T-helper 17 cell (primary cell): ENCODE results near the gene KIF18B. TPM values are rescaled to one million over a fixed set of nuclear protein-coding genes. Genes with fewer than 3 reads are reported as not detected.
"Not testable (repeated sequence)": the region's sequence is repeated elsewhere in the genome, so short reads cannot be mapped to it uniquely, and the experiment has no call there.

ENCODE experiments used
- ATAC-seq: fragments of 150-1000 bp; cut with Tn5 transposase; 2 replicates; pipeline ENCODE4 v1.10.0; 2021; ENCODE audit warnings: mild to moderate bottlenecking, moderate library complexity
- DNase-seq, 3 donors: peaks; one replicate each; pipeline versions ENCODE4 v3.0.0 to v3.0.0-alpha.2; 2020 to 2021
- H3K9me3 ChIP-seq: one replicate; pipeline ENCODE4 v1.7.0; 2013; ENCODE audit warnings: low read length, mild to moderate bottlenecking; ENCODE audit not compliant: control insufficient read depth, poor library complexity, severe bottlenecking
- H3K27ac Mint-ChIP-seq: one replicate; pipeline ENCODE4 v1.8.0; 2022; ENCODE audit warnings: mild to moderate bottlenecking, moderate library complexity, mixed read lengths
- H3K27me3 Mint-ChIP-seq: one replicate; pipeline ENCODE4 v1.8.0; 2022; ENCODE audit warnings: mixed read lengths
- H3K36me3 Mint-ChIP-seq: one replicate; pipeline ENCODE4 v1.8.0; 2022; ENCODE audit warnings: low read depth, mixed read lengths
- H3K4me1 Mint-ChIP-seq: one replicate; pipeline ENCODE4 v1.8.0; 2022; ENCODE audit warnings: mild to moderate bottlenecking, mixed read lengths
- H3K4me3 Mint-ChIP-seq: one replicate; pipeline ENCODE4 v1.8.0; 2022; ENCODE audit warnings: mild to moderate bottlenecking, moderate library complexity, mixed read lengths
- total RNA-seq, 4 donors: library from RNA in 2 of 4; stranded (reverse) in 2 of 4; gene quantifications; one replicate each; pipeline ENCODE4 v1.2.3 and lab custom pipeline; 2022 to 2026

KIF18B gene
- total RNA-seq, 2 donors from 2014 or later = 0.08 TPM; not detected in 1

GRCh38 chr17:44966348-44967025, 18.9 kb upstream of the KIF18B start:
- Mint-ChIP-seq H3K4me3 (peak overlapping the region; percentile 63), H3K4me1 (peaks cover 15% of the 10 kb centered on the region), H3K27ac (no peak overlapping the region), H3K27me3 (peaks cover 59% of the 10 kb centered on the region), H3K36me3 (peaks cover 4% of the 10 kb centered on the region)
- DNase-seq = no peak
- no peak for ATAC-seq
- no peaks in the 10 kb centered on the region for H3K9me3 ChIP-seq

GRCh38 chr17:44965481-44966234, 18.1 kb upstream of the KIF18B start:
- peaks cover 4% of the 10 kb centered on the region for H3K36me3 Mint-ChIP-seq
- ATAC-seq (no peak), DNase-seq (no peak)
- H3K27ac Mint-ChIP-seq = no peak overlapping the region
- peak overlapping the region; percentile 39 for H3K4me3 Mint-ChIP-seq
- peaks cover 67% of the 10 kb centered on the region for H3K27me3 Mint-ChIP-seq
- peaks cover 15% of the 10 kb centered on the region for H3K4me1 Mint-ChIP-seq
- no peaks in the 10 kb centered on the region for H3K9me3 ChIP-seq

DNA sequence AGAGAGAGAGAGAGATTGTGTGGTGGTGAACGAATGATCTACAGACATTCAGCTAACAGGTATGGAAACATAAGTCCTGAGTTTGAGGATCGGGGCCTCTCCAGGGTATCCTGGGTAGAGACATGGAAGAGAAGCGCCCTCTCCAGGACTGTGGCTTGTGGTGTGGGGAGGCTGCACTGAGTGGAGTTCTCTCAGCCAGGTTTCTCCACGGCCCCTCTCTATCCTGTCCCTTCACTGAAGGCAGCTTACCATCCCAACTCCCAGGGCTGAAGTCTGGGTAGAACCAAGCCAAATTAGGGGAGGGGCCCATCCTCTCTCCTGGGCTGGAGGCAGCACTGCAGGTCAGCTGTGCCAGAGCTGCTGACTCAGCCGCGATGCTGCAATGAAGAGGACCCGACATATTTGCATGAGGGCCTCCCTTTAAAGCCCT, 14.4 kb upstream of the KIF18B start:
- peaks cover 76% of the 10 kb centered on the region for H3K27me3 Mint-ChIP-seq
- peaks cover 4% of the 10 kb centered on the region for H3K36me3 Mint-ChIP-seq
- no peak overlapping the region for H3K27ac Mint-ChIP-seq
- no peaks in the 10 kb centered on the region for H3K9me3 ChIP-seq
- DNase-seq = no peak
- ATAC-seq = no peak
- no peak overlapping the region for H3K4me3 Mint-ChIP-seq
- peaks cover 2% of the 10 kb centered on the region for H3K4me1 Mint-ChIP-seq

GRCh38 chr17:44960691-44961090, 13.1 kb upstream of the KIF18B start:
- DNase-seq = no peak
- Mint-ChIP-seq H3K27me3 (peaks cover 79% of the 10 kb centered on the region), H3K4me3 (no peak overlapping the region), H3K36me3 (peaks cover 1% of the 10 kb centered on the region), H3K27ac (no peak overlapping the region), H3K4me1 (no peaks in the 10 kb centered on the region)
- H3K9me3 ChIP-seq = no peaks in the 10 kb centered on the region
- no peak for ATAC-seq

DNA sequence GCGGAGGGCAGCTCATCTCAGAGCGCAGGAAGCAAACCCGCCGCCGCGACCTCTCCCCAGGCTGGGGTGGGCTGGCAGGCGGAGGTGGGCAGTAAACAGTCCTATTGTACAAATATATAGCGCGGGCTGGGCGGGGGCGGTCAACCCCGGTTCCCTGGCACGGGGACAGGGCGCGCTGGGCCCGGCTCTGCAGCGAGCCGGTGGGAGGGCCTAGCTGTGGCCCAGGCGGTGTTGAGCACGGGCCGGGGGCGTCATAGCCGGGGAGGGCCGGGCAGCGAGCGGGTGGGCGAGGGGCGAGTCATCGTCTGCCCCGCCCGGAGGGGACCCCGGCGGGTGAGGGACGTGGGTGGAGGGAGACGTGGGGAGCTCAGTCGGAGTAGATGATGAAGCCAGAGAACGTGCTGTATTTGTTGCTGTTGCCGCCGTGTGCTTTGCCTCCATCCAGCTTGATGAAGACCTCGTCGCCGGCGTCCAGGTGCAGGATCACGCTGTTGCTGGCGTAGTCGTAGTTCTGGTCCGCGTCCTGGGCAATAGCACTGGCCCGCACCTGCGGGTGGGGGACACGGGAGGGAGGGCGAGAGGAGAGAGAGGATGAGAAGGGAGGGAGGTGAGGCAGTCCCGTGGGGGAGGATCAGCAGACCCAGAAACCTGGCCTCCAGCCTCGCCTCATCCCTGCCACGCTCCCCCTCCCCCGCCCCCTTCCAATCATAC, 12.4 kb upstream of the KIF18B start:
- peaks cover 72% of the 10 kb centered on the region for H3K27me3 Mint-ChIP-seq
- DNase-seq (no peak), ATAC-seq (no peak)
- no peaks in the 10 kb centered on the region for H3K4me1 Mint-ChIP-seq
- H3K27ac Mint-ChIP-seq = no peak overlapping the region
- no peak overlapping the region for H3K4me3 Mint-ChIP-seq
- no peaks in the 10 kb centered on the region for H3K9me3 ChIP-seq
- H3K36me3 Mint-ChIP-seq = no peaks in the 10 kb centered on the region

- Mint-ChIP-seq H3K4me1 (peaks cover under 1% of the 10 kb centered on the region), H3K27me3 (peaks cover 47% of the 10 kb centered on the region), H3K27ac (no peak overlapping the region), H3K36me3 (no peaks in the 10 kb centered on the region), H3K4me3 (no peak overlapping the region)
- DNase-seq (no peak), ATAC-seq (no peak)
- no peaks in the 10 kb centered on the region for H3K9me3 ChIP-seq
Measured at GRCh38 chr17:44956998-44957981, 9.7 kb upstream of the KIF18B start.

GRCh38 chr17:44955674-44956425, 8.3 kb upstream of the KIF18B start:
- Mint-ChIP-seq H3K27ac (no peak overlapping the region), H3K4me3 (no peak overlapping the region), H3K36me3 (no peaks in the 10 kb centered on the region), H3K27me3 (peaks cover 40% of the 10 kb centered on the region), H3K4me1 (peaks cover 4% of the 10 kb centered on the region)
- no peak for ATAC-seq
- no peak for DNase-seq
- no peaks in the 10 kb centered on the region for H3K9me3 ChIP-seq

DNA sequence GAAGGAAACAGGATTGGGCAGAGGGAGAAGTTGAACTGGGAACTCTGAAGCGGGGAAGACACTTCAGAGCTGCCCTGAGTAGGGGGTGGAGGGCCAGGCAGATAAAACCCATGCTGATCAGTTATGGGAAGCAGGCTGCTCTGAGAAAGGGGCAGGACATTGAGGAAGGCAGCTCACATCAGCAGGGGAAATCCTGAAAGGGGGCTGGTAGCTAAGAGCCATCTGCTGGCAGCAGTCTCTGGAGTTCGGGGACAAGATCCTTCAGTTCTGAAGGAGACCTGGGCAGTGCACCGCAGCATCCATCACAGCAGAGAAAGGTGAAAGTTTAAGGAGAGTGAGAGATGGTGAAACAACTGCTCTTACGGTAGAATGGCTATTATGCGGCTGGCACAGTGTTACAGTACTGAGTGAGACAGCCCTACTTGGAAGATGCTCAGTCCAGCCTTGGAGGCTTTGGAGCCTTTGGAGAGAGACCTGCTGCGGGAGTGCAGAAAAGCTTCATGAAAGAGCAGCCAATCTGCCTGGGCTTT, 5.4 kb upstream of the KIF18B start:
- no peak for DNase-seq
- no peaks in the 10 kb centered on the region for H3K36me3 Mint-ChIP-seq
- H3K4me3 Mint-ChIP-seq = no peak overlapping the region
- peaks cover 10% of the 10 kb centered on the region for H3K4me1 Mint-ChIP-seq
- no peaks in the 10 kb centered on the region for H3K9me3 ChIP-seq
- H3K27ac Mint-ChIP-seq = no peak overlapping the region
- ATAC-seq = no peak
- H3K27me3 Mint-ChIP-seq = peaks cover 23% of the 10 kb centered on the region

DNA sequence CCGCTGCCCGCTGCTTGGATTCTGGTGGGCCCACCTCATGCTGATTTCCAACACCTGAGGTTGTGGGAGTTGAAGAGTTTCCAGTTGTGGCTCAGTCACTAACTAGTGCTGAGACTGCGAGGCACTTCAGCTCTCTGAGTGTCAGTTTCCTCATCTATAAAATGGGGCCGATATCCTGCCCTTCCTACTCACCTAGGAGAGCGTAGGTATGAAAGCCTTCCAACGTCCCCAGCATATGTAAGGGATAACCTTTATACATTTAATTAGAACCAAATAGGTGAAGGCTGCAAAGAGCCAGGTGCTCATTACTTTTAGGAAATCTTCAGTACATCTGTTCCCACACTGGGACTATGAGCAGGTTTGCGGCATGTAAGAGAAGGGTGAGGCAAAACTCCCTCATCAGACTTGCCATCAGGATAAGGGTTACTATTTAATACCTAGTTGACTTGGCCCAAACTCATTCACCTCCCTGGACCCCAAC, 782 bp upstream of the KIF18B start:
- Mint-ChIP-seq H3K27ac (peak overlapping the region; percentile 77), H3K4me3 (peak overlapping the region; percentile 93), H3K27me3 (peaks cover 6% of the 10 kb centered on the region), H3K36me3 (no peaks in the 10 kb centered on the region), H3K4me1 (peaks cover 13% of the 10 kb centered on the region)
- no peaks in the 10 kb centered on the region for H3K9me3 ChIP-seq
- DNase-seq (no peak), ATAC-seq (no peak)

DNA sequence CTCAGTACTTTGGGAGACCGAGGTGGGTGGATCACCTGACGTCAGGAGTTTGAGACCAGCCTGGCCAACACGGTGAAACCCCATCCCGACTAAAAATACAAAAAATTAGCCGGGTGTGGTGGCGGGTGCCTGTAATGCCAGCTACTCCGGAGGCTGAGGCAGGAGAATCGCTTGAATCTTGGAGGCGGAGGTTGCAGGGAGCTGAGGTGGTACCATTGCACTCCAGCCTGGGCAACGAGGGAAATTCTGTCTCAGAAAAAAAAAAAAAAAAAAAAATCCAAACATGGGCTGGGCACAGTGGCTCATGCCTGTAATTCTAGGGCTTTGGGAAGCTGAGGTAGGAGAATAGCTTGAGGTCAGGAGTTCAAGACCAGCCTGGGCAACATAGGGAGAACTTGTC, 1.9 kb downstream of the KIF18B start:
- not testable (repeated sequence) for H3K27ac Mint-ChIP-seq, H3K9me3 ChIP-seq, H3K4me3 Mint-ChIP-seq, DNase-seq, H3K36me3 Mint-ChIP-seq, H3K27me3 Mint-ChIP-seq, ATAC-seq
- peaks cover 13% of the 10 kb centered on the region for H3K4me1 Mint-ChIP-seq

DNA sequence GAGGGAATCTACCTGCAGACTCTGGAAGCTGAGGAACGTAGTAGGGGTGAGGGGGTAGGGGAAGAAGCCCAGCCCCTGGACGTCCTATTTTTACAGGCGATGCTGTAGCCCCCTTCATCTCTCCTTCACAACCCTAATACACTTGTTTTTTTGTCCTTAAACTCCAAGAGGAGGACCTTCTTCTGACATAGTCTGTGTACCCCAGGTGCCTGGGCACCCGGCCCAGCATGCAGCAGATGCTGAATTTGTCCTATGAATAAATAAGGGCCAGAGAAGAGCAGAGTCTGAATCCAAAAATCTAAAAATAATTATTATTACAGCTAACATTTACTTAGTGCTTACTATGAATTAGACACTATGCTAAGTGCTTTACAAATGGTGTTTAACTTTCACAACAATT, 5.1 kb downstream of the KIF18B start:
- Mint-ChIP-seq H3K36me3 (no peaks in the 10 kb centered on the region), H3K4me1 (peaks cover 5% of the 10 kb centered on the region), H3K4me3 (no peak overlapping the region), H3K27me3 (peaks cover 6% of the 10 kb centered on the region), H3K27ac (peak overlapping the region; percentile 29)
- H3K9me3 ChIP-seq = no peaks in the 10 kb centered on the region
- no peak for ATAC-seq
- no peak for DNase-seq
